Rectal smooth muscle tissue (tissue), 1 donor: ENCODE results near the gene SLC17A9.

ENCODE experiments used
- H3K27ac ChIP-seq: one replicate; pipeline ENCODE4 v1.7.0; 2013; ENCODE audit warnings: low read depth, low read length, inconsistent platforms
- H3K27me3 ChIP-seq: one replicate; pipeline ENCODE4 v1.7.0; 2013; ENCODE audit warnings: low read length; ENCODE audit not compliant: control insufficient read depth, insufficient read depth
- H3K36me3 ChIP-seq: one replicate; pipeline ENCODE4 v1.7.0; 2013; ENCODE audit warnings: low read length; ENCODE audit not compliant: control insufficient read depth, insufficient read depth
- H3K4me1 ChIP-seq: one replicate; pipeline ENCODE4 v1.7.0; 2013; ENCODE audit warnings: low read length; ENCODE audit not compliant: control insufficient read depth, insufficient read depth
- H3K4me3 ChIP-seq: one replicate; pipeline ENCODE4 v1.7.0; 2013; ENCODE audit warnings: low read length
- H3K9ac ChIP-seq: one replicate; pipeline ENCODE4 v1.7.0; 2013; ENCODE audit warnings: low read length

SLC17A9 gene

DNA sequence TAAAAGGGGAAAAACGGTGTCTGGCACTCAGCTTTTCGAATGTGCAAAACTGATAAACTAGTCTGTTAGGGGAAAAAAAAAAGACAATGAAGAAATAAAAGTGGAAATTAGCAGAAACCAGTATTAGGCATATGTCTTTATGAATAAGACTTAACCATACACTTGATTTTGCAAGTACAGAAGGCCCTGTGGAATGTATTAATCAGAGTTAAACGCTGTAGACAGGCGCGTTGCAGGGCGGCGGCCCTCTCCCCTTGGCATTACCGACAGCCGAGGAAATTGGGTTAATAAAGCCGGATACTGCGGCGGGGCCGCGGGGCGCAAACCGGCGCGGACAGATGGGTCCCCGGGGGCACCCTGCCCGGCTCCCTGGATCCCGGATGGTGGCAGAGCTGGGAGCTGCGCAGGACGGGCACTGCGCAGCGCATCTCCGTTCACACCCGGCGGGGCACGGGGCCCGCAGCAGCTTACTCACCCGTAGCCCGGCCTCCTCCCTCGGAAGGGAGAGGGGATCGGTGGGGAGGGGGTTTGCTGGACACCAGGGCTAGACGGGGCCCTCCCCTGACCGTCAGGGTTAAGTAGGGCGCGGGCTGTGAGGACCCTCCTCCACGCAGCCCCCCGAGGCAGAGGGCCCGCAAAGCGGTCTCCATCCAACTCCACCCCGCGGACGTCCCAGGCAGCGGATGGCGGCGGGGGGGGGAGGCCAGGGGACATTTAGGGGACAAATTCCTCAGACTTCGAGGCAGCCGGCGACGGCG, 52.3 kb downstream of the SLC17A9 start:
- no peaks in the 10 kb centered on the region for H3K4me1 ChIP-seq

GRCh38 chr20:63005365-63005861, 52.9 kb downstream of the SLC17A9 start:
- Histone ChIP-seq H3K27ac (no peak overlapping the region), H3K4me1 (no peaks in the 10 kb centered on the region), H3K27me3 (peaks cover 52% of the 10 kb centered on the region), H3K9ac (no peak overlapping the region), H3K36me3 (no peaks in the 10 kb centered on the region), H3K4me3 (no peak overlapping the region)

More for the DNA sequence above, 52.3 kb downstream of the SLC17A9 start:
- H3K9ac ChIP-seq, result no peak overlapping the region
- H3K36me3 ChIP-seq, result no peaks in the 10 kb centered on the region
- peaks cover 49% of the 10 kb centered on the region for H3K27me3 ChIP-seq
- no peak overlapping the region for H3K27ac ChIP-seq
- no peak overlapping the region for H3K4me3 ChIP-seq

GRCh38 chr20:63005862-63006539, 53.5 kb downstream of the SLC17A9 start:
- Histone ChIP-seq H3K27me3 (peaks cover 54% of the 10 kb centered on the region), H3K27ac (no peak overlapping the region), H3K36me3 (no peaks in the 10 kb centered on the region), H3K9ac (no peak overlapping the region), H3K4me1 (no peaks in the 10 kb centered on the region), H3K4me3 (no peak overlapping the region)

GRCh38 chr20:63006540-63007359, 54.2 kb downstream of the SLC17A9 start, which contains the start of gene BHLHE23:
Gene BHLHE23 (minus strand): TSS chr20:63006964. CDS start chr20:63006774, 190 bp downstream.
- Histone ChIP-seq H3K4me1 (no peaks in the 10 kb centered on the region), H3K36me3 (no peaks in the 10 kb centered on the region), H3K27ac (no peak within 1 kb of the TSS), H3K9ac (no peak within 1 kb of the TSS), H3K27me3 (peaks cover 55% of the 10 kb centered on the region), H3K4me3 (no peak within 1 kb of the TSS)

GRCh38 chr20:63007360-63007645, 54.8 kb downstream of the SLC17A9 start:
- Histone ChIP-seq H3K4me3 (no peak overlapping the region), H3K36me3 (no peaks in the 10 kb centered on the region), H3K27ac (no peak overlapping the region), H3K27me3 (peaks cover 55% of the 10 kb centered on the region), H3K4me1 (no peaks in the 10 kb centered on the region), H3K9ac (no peak overlapping the region)

DNA sequence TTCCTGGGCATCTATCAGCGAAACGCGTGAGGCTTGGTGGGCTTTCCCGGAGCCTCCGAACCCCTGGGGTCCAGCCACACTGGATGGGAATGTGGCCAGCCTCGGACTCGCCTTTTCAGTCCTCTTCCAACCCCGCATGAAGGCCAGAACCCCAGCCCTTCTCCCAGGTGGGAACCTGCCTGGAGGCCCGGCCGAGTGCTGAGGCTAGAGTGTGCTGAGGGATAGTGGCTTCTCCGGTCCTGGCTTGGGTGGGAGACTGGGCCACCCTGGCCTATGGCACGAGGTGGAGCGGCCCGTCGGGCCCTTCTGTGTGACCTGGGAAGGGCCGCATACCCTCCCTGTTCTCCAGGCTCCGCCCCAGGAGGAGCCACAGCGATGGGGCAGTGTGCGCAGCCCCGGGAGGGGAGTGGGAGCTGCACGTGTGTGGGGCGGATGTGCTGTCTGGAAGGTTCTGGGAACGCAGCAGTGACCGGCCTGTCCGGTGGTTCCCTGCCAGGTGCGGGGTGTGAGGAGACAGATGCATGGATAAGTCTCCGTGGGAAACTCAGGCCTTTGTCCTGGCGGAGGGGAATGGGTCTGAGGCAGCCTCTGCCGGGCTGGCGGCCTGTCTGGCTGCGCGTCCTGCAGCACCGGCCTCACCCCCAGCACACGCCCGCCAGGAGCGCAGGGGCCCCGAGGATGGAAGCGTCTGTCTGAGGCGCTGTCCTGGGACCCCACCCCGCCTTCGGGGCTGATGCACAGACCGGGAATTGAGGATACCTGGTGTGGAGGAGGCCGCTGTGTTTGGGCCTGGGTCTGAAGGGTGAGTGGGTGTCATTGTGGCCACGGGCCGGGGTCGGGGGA, 55.4 kb downstream of the SLC17A9 start:
- no peak overlapping the region for H3K4me3 ChIP-seq

GRCh38 chr20:63008541-63009044, 56.1 kb downstream of the SLC17A9 start:
- Histone ChIP-seq H3K27me3 (peaks cover 50% of the 10 kb centered on the region), H3K27ac (no peak overlapping the region), H3K9ac (no peak overlapping the region), H3K4me1 (no peaks in the 10 kb centered on the region), H3K36me3 (no peaks in the 10 kb centered on the region), H3K4me3 (peak overlapping the region; percentile 21)

More for the DNA sequence above, 55.4 kb downstream of the SLC17A9 start:
- Histone ChIP-seq H3K36me3 (no peaks in the 10 kb centered on the region), H3K27ac (no peak overlapping the region), H3K27me3 (peaks cover 55% of the 10 kb centered on the region), H3K9ac (no peak overlapping the region), H3K4me1 (no peaks in the 10 kb centered on the region)

DNA sequence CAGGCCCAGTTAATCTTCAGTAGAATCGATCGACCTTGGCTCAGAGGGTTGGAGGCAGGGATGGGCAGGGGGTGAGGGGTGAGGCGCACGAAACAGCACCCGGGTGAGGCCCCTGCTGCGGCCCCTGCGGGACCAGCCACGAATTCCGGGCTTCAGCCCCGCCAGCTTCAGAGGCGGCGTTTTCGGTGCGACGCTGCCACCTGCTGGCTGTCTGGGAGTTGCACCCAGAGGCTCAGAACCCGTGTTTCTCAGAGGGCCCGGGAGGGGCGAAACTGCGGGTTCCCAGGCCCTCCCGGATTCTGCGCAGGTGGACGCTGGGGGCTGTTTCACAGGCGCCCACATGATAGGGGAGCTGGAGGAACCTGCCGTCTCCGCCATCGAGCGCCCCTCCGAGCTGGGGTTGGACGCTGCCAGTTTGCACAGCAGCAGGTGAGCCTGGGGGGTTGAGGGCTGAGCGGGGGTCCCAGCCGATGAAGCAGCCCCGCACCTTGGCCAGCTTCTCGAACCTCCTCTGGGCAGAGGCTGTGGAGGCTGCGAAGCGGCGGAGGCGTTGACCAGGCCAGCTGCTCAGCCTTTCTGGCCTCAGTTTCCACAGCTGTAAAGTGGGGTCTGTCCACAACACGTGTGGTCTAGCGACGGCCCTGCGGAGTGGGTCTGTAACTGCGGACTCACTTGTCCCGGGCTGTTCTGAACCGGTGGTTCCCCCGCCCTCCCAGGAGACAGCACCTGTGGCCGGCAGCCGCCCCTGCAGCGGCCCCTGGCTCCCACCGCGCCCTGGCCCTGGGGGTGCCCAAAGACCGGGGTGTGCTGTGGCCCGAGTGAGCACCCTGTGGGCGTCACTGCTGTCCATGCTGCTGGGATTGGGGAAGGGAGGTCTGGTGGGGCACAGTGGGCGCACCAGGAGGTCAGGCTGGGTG, 56.8 kb downstream of the SLC17A9 start:
- no peaks in the 10 kb centered on the region for H3K4me1 ChIP-seq
- H3K27ac ChIP-seq, result no peak overlapping the region
- no peak overlapping the region for H3K9ac ChIP-seq
- peak overlapping the region; percentile 21 for H3K4me3 ChIP-seq
- no peaks in the 10 kb centered on the region for H3K36me3 ChIP-seq
- peaks cover 49% of the 10 kb centered on the region for H3K27me3 ChIP-seq

DNA sequence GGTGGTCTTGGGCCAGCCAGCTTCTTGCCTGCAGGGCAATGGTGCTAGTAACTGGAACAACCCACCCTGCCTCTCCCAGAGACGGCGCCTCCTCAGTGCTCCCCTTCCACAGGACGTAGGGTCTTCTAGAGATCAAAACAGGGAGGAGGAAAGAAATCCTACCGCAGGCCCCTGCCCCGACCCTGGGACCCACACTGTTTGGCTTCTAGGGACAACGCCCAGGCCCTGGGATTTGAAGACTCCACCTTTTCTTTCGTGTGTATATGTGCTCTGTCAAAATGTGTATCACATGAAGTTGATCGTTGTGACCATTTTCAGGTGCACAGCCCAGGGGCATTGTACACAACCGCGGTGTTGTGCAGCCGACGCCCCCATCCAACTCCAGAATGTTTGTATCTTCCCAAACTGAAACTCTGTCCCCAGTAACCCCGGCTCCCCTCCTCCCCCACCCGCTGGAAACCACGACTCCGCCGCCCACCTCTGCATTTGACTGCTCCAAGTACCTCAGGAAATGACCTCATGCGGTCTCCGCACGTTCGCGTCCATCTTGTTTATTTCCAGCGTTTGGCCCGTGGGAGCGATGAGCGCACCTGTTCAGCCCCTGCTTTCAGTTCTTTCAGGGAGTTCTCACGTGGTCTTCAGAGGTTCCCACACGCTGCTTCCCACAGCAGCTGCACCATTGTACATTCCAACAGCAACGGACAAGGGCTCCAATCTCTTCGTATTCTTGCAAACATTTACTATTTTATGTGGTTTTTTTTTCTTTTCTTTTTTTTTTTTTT, 57.7 kb downstream of the SLC17A9 start:
- peak overlapping the region; percentile 15 for H3K4me3 ChIP-seq
- no peak overlapping the region for H3K27ac ChIP-seq

DNA sequence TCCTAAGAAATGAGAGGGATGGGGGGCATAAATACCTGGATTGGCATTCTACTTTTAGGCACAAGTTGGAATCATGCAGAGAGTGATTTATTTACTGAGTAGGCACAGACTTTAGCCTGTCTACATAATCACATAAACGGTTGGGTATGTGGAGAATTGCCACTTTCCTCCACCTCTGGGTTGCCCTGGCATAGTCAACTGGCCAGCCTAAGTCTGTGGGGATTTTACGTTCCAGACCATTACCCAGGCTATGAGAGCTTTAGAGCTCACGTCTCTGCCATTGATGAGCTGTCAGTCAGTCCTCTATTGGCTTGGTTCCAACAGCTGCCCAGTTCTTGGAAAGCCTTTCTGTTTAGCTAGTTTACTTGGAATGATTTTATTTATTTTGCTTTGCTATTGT, 59.3 kb downstream of the SLC17A9 start:
- Histone ChIP-seq H3K27ac (no peak overlapping the region), H3K36me3 (no peaks in the 10 kb centered on the region), H3K4me1 (no peaks in the 10 kb centered on the region), H3K4me3 (no peak overlapping the region), H3K27me3 (peaks cover 47% of the 10 kb centered on the region), H3K9ac (no peak overlapping the region)

More for the DNA sequence above, 57.7 kb downstream of the SLC17A9 start:
- no peaks in the 10 kb centered on the region for H3K4me1 ChIP-seq
- peaks cover 48% of the 10 kb centered on the region for H3K27me3 ChIP-seq
- no peaks in the 10 kb centered on the region for H3K36me3 ChIP-seq
- H3K9ac ChIP-seq, result no peak overlapping the region
